Measurements from ENCODE around the gene CLDN22.

Gene CLDN22

GRCh38 chr4:183288955-183289354 is 31.1 kb downstream of the CLDN22 start:
- Histone ChIP-seq H3K4me3 (no peak overlapping the region), H4K20me1 (no peaks in the 10 kb centered on the region), H3K36me3 (peaks cover 12 to 72% (median 41%) of the 10 kb centered on the region in 11 experiments), H3K4me1 (no peaks in the 10 kb centered on the region), H3K4me2 (no peak overlapping the region), H3K27ac (no peak overlapping the region), H3K27me3 (no peaks in the 10 kb centered on the region), H3K9ac (no peak overlapping the region), H3K9me3 (replicated peaks in 1 of 11) (peaks cover 0 to 15% (median 8%) of the 10 kb centered on the region in 11 experiments; a peak in 12 of 22 replicates)
- TF ChIP-seq Cebpa-rat (IDR thresholded peaks at IDR 0.05) = no peak

DNA sequence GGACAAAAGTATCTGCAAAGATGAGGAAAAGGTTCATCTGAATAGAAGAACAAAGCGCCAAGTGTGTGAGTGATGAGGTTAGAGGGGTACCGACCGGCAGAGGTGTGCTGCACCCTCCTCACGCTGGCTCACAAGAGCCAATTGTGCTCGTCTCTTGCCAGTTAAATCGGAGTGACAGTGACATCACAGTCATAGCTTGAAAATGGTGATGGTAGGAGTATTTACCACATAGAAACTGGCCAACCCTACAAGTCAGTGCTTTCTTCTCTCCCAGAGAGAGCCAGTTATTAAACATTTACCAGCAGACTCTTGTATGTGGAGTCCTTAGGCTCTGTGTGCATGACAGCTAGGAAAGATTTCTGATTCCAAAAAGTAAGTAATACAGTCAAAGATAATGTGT is 32.4 kb downstream of the CLDN22 start:
- TF ChIP-seq Cebpa-rat (IDR thresholded peaks at IDR 0.05) = no peak
- H3K9ac ChIP-seq = no peak overlapping the region

DNA sequence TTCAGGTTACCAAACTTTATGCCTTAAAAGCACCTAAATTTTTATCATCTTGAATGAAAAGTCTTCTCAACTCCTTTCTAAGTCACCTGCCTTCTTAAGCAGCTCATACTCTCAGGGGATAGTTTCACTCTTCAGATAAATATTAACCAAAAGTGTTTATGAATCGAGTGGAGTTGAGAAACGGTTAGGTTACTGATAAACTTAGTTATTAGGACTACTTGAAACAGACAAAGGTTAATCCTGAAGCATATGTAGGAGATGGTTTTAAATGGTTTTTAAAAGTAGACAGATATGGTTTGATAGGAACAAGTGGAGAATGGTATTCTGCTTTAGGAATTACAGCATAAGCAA is 32.8 kb downstream of the CLDN22 start:
- peaks cover 12 to 86% (median 47%) of the 10 kb centered on the region in 11 experiments for H3K36me3 ChIP-seq
- no peak overlapping the region for H3K9ac ChIP-seq
- no peak overlapping the region for H3K4me2 ChIP-seq
- no peaks in the 10 kb centered on the region for H4K20me1 ChIP-seq
- no peak for TF ChIP-seq Cebpa-rat (IDR thresholded peaks at IDR 0.05)
- no peak overlapping the region for H3K27ac ChIP-seq
- H3K27me3 ChIP-seq = no peaks in the 10 kb centered on the region
- H3K9me3 ChIP-seq (replicated peaks in 1 of 11) = peaks cover 0 to 15% (median 8%) of the 10 kb centered on the region in 11 experiments; a peak in 12 of 22 replicates
- no peak overlapping the region for H3K4me3 ChIP-seq
- H3K4me1 ChIP-seq = no peaks in the 10 kb centered on the region

More for the DNA sequence above, 32.4 kb downstream of the CLDN22 start:
- H3K9me3 ChIP-seq (replicated peaks in 1 of 11) = peaks cover 0 to 15% (median 8%) of the 10 kb centered on the region in 11 experiments; a peak in 12 of 22 replicates
- no peaks in the 10 kb centered on the region for H4K20me1 ChIP-seq
- no peak overlapping the region for H3K27ac ChIP-seq
- no peak overlapping the region for H3K4me2 ChIP-seq
- no peak overlapping the region for H3K4me3 ChIP-seq
- peaks cover 12 to 83% (median 43%) of the 10 kb centered on the region in 11 experiments for H3K36me3 ChIP-seq
- H3K27me3 ChIP-seq = no peaks in the 10 kb centered on the region
- no peaks in the 10 kb centered on the region for H3K4me1 ChIP-seq

- no peak for TF ChIP-seq Cebpa-rat (IDR thresholded peaks at IDR 0.05)
- H3K4me3 ChIP-seq = no peak overlapping the region
- H3K9ac ChIP-seq = no peak overlapping the region
- no peak overlapping the region for H3K4me2 ChIP-seq
- no peak overlapping the region for H3K27ac ChIP-seq
- H3K4me1 ChIP-seq = no peaks in the 10 kb centered on the region
- no peaks in the 10 kb centered on the region for H4K20me1 ChIP-seq
- H3K36me3 ChIP-seq = peaks cover 12 to 86% (median 47%) of the 10 kb centered on the region in 11 experiments
- H3K9me3 ChIP-seq (replicated peaks in 1 of 11) = peaks cover 0 to 15% (median 8%) of the 10 kb centered on the region in 11 experiments; a peak in 12 of 22 replicates
- H3K27me3 ChIP-seq = no peaks in the 10 kb centered on the region
Observed at GRCh38 chr4:183286590-183287308, 33.3 kb downstream of the CLDN22 start.

DNA sequence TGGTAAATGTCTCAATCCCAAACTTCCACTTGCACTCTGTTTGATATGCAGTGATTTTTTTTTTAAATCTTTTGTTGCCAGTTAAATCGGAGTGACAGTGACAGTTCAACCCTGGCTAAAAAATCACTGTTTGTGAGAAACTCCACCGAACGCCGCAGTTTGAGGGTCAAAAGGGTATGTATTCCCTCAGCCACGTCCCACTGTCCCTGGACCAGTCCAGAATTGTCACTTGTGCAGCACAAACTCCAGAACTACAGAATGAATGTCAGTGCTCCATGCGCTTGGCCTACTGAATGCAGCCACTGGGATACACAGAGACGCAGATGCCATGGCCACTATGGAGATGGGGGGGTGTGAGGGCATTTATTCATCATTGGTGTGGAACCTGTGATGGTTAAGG is 34.2 kb downstream of the CLDN22 start:
- no peak overlapping the region for H3K9ac ChIP-seq
- no peak overlapping the region for H3K4me3 ChIP-seq
- H3K36me3 ChIP-seq = peaks cover 12 to 89% (median 44%) of the 10 kb centered on the region in 11 experiments
- H4K20me1 ChIP-seq = no peaks in the 10 kb centered on the region
- no peak overlapping the region for H3K27ac ChIP-seq
- TF ChIP-seq Cebpa-rat (IDR thresholded peaks at IDR 0.05) = no peak
- H3K27me3 ChIP-seq = no peaks in the 10 kb centered on the region
- no peak overlapping the region for H3K4me2 ChIP-seq
- peaks cover 0 to 15% (median 8%) of the 10 kb centered on the region in 11 experiments; a peak in 12 of 22 replicates for H3K9me3 ChIP-seq (replicated peaks in 1 of 11)
- H3K4me1 ChIP-seq = no peaks in the 10 kb centered on the region

GRCh38 chr4:183284965-183285364 is 35.1 kb downstream of the CLDN22 start:
- Histone ChIP-seq H3K4me1 (no peaks in the 10 kb centered on the region), H3K27ac (no peak overlapping the region), H3K9me3 (replicated peaks in 1 of 11) (peaks cover 0 to 13% (median 8%) of the 10 kb centered on the region in 11 experiments; a peak in 12 of 22 replicates), H3K36me3 (peaks cover 15 to 89% (median 43%) of the 10 kb centered on the region in 11 experiments), H3K9ac (no peak overlapping the region), H3K4me2 (no peak overlapping the region), H4K20me1 (no peaks in the 10 kb centered on the region), H3K27me3 (no peaks in the 10 kb centered on the region), H3K4me3 (no peak overlapping the region)
- no peak for TF ChIP-seq Cebpa-rat (IDR thresholded peaks at IDR 0.05)

- Histone ChIP-seq H4K20me1 (no peaks in the 10 kb centered on the region), H3K36me3 (peaks cover 9 to 84% (median 37%) of the 10 kb centered on the region in 11 experiments), H3K9ac (no peak overlapping the region), H3K4me3 (no peak overlapping the region), H3K27ac (no peak overlapping the region), H3K27me3 (no peaks in the 10 kb centered on the region), H3K4me2 (no peak overlapping the region), H3K9me3 (replicated peaks in 1 of 11) (peaks cover 0 to 6% (median 4%) of the 10 kb centered on the region in 11 experiments; a peak in 11 of 22 replicates), H3K4me1 (no peaks in the 10 kb centered on the region)
- no peak for TF ChIP-seq Cebpa-rat (IDR thresholded peaks at IDR 0.05)
Observed at GRCh38 chr4:183284258-183284785, 35.8 kb downstream of the CLDN22 start.

GRCh38 chr4:183276106-183276505 is 44.0 kb downstream of the CLDN22 start:
- no peak for TF ChIP-seq Cebpa-rat (IDR thresholded peaks at IDR 0.05)
- Histone ChIP-seq H3K4me3 (no peak overlapping the region), H3K9me3 (replicated peaks in 1 of 11) (peaks cover 28 to 37% (median 32%) of the 10 kb centered on the region in 11 experiments), H3K4me1 (no peaks in the 10 kb centered on the region), H3K27me3 (no peaks in the 10 kb centered on the region), H3K36me3 (peaks cover 12 to 65% (median 31%) of the 10 kb centered on the region in 11 experiments; a peak in 21 of 22 replicates), H3K4me2 (no peak overlapping the region), H3K27ac (no peak overlapping the region), H3K9ac (no peak overlapping the region), H4K20me1 (no peaks in the 10 kb centered on the region)

- TF ChIP-seq Cebpa-rat (IDR thresholded peaks at IDR 0.05) = no peak
- Histone ChIP-seq H3K36me3 (peaks cover 12 to 87% (median 43%) of the 10 kb centered on the region in 11 experiments; a peak in 21 of 22 replicates), H3K27ac (no peak overlapping the region)
Observed at GRCh38 chr4:183272384-183272783, 47.7 kb downstream of the CLDN22 start.

More at GRCh38 chr4:183272384-183272783, 47.7 kb downstream of the CLDN22 start:
- no peaks in the 10 kb centered on the region for H3K27me3 ChIP-seq
- no peak overlapping the region for H3K9ac ChIP-seq
- no peak overlapping the region for H3K4me2 ChIP-seq
- no peaks in the 10 kb centered on the region for H4K20me1 ChIP-seq
- no peaks in the 10 kb centered on the region for H3K4me1 ChIP-seq
- H3K4me3 ChIP-seq = no peak overlapping the region
- H3K9me3 ChIP-seq (replicated peaks in 1 of 11) = peaks cover 28 to 37% (median 32%) of the 10 kb centered on the region in 11 experiments

All from BLaER1 treated with 17β-estradiol and CSF1 and Interleukin-3, amounts not matched to agents 10 nM and 100 nM (cell line).